PC-3 (cell line): Measurements from ENCODE around the gene ZIM2. TPM values are rescaled to one million over a fixed set of nuclear protein-coding genes. Genes with fewer than 3 reads are reported as not detected.
"Not testable (repeated sequence)": the region's sequence is repeated elsewhere in the genome, so short reads cannot be mapped to it uniquely, and the experiment has no call there.

Experiments
- ATAC-seq: fragments of 200-7000 bp; cut with Tn5 transposase; 2 replicates; pipeline ENCODE4 v1.9.1; 2020; ENCODE audit warnings: mild to moderate bottlenecking, moderate library complexity
- BruUV-seq: library from RNA; stranded (reverse); fragments of 400-500 nt; replicated peaks from 2 replicates; lab custom pipeline; 2021; lab: Mats Ljungman, UMichigan
- CTCF ChIA-PET: fragments of 300-600 bp; sonication (Branson Sonifier 250); formaldehyde crosslinking; loops from one replicate; lab custom pipeline; 2022; ENCODE audit warnings: antibody characterized with exemption; lab: Charles Lee
- POLR2A ChIA-PET: fragments of 300-600 bp; sonication (Branson Sonifier 250); formaldehyde crosslinking; loops from one replicate; lab custom pipeline; 2022; ENCODE audit warnings: antibody characterized with exemption; ENCODE audit not compliant: unreplicated experiment; lab: Charles Lee
- DNase-seq: peaks from one replicate; pipeline ENCODE4 v3.0.0-alpha.2; 2015
- H2AFZ ChIP-seq: fragments of 300-600 bp; sonication (generic); 2 replicates; pipeline ENCODE4 v1.6.0; 2016; ENCODE audit warnings: antibody characterized with exemption, low read length
- H3F3A ChIP-seq: fragments of 300-600 bp; sonication (generic); one replicate; pipeline ENCODE4 v1.6.0; 2017; ENCODE audit warnings: antibody characterized with exemption, low read length, control low read depth, mild to moderate bottlenecking; ENCODE audit not compliant: unreplicated experiment
- H3K27ac ChIP-seq: fragments of 300-600 bp; sonication (generic); 2 replicates; pipeline ENCODE4 v1.5.1; 2016; ENCODE audit warnings: mild to moderate bottlenecking, low read length
- H3K27me3 ChIP-seq: fragments of 300-600 bp; sonication (generic); 2 replicates; pipeline ENCODE4 v1.6.1; 2016; ENCODE audit warnings: low read length, mixed read lengths
- H3K36me3 ChIP-seq: fragments of 300-600 bp; sonication (generic); 2 replicates; pipeline ENCODE4 v1.6.1; 2016; ENCODE audit warnings: low read depth, mixed run types, low read length, mixed read lengths
- H3K4me1 ChIP-seq: fragments of 300-600 bp; sonication (generic); 2 replicates; pipeline ENCODE4 v1.5.1; 2016; ENCODE audit warnings: low read length; ENCODE audit not compliant: insufficient read depth
- H3K4me2 ChIP-seq: fragments of 300-600 bp; sonication (generic); 2 replicates; pipeline ENCODE4 v1.6.0; 2016; ENCODE audit warnings: low read length
- H3K4me3 ChIP-seq: fragments of 300-600 bp; sonication (generic); 2 replicates; pipeline ENCODE4 v1.5.1; 2016; ENCODE audit warnings: mild to moderate bottlenecking, low read length, mixed read lengths
- H3K79me2 ChIP-seq: fragments of 300-600 bp; sonication (generic); 2 replicates; pipeline ENCODE4 v1.6.1; 2017; ENCODE audit warnings: low read length, mixed read lengths
- H3K9ac ChIP-seq: fragments of 300-600 bp; sonication (generic); 2 replicates; pipeline ENCODE4 v1.6.0; 2016; ENCODE audit warnings: mild to moderate bottlenecking, low read length
- H3K9me2 ChIP-seq: fragments of 300-600 bp; sonication (generic); replicated peaks from 2 replicates; pipeline ENCODE4 v1.6.1; 2016; ENCODE audit warnings: mixed run types, low read length, mixed read lengths
- H3K9me3 ChIP-seq: fragments of 300-600 bp; sonication (generic); 2 replicates; pipeline ENCODE4 v1.6.1; 2016; ENCODE audit warnings: low read length, mixed read lengths
- H4K20me1 ChIP-seq: fragments of 300-600 bp; sonication (generic); 2 replicates; pipeline ENCODE4 v1.6.1; 2016; ENCODE audit warnings: low read length, mixed read lengths
- CTCF ChIP-seq: fragments of 300-600 bp; sonication (generic); conservative IDR thresholded peaks from 2 replicates; pipeline ENCODE4 v1.5.1; 2017; ENCODE audit warnings: antibody characterized with exemption, low read depth, mild to moderate bottlenecking, low read length
- EZH2 ChIP-seq: fragments of 300-600 bp; sonication (generic); IDR thresholded peaks from one replicate; pipeline ENCODE4 v1.6.1; 2017; ENCODE audit warnings: antibody characterized with exemption, mild to moderate bottlenecking, low read length; ENCODE audit not compliant: unreplicated experiment
- EZH2phosphoT487 ChIP-seq: fragments of 300-600 bp; sonication (generic); IDR thresholded peaks from 2 replicates; pipeline ENCODE4 v1.6.1; 2018; ENCODE audit warnings: mild to moderate bottlenecking, antibody characterized with exemption, low read length, borderline replicate concordance
- intact Hi-C: fragments of 100-400 bp; cut with micrococcal nuclease; formaldehyde crosslinking; loops from 2 replicates; pipeline ENCODE4 v1.9.0; 2023
- total RNA-seq: library from RNA; depleted of rRNA; stranded (reverse); fragments of >200 nt; gene quantifications from 2 replicates; pipeline ENCODE4 v1.2.3, GENCODE V29; 2014

Gene ZIM2
- total RNA-seq, 1 experiment from 2014 or later: not detected

- Histone ChIP-seq H2AFZ (no peak overlapping the region), H3K9ac (no peak overlapping the region), H3K9me2 (no peaks in the 10 kb centered on the region), H3K4me2 (no peak overlapping the region), H4K20me1 (no peaks in the 10 kb centered on the region), H3K36me3 (no peaks in the 10 kb centered on the region), H3K27ac (no peak overlapping the region), H3F3A (no peaks in the 10 kb centered on the region), H3K9me3 (peaks cover 42% of the 10 kb centered on the region), H3K4me1 (no peaks in the 10 kb centered on the region), H3K4me3 (no peak overlapping the region), H3K79me2 (no peaks in the 10 kb centered on the region), H3K27me3 (no peaks in the 10 kb centered on the region)
- ChIA-PET POLR2A (no interaction called here), CTCF (interaction anchor here (0.6 kb wide), 1 partner anchor 414 kb away, joined by 4 read pairs; no protein-coding TSS in a partner anchor)
- no peak for ATAC-seq
- no peak for TF ChIP-seq EZH2phosphoT487
- TF ChIP-seq EZH2: no peak
- no peak for TF ChIP-seq CTCF
- intact Hi-C loops: no loop called here
- DNase-seq: no peak
- BruUV-seq: no TSS peak
Measured at GRCh38 chr19:56864443-56865125, 24.1 kb upstream of the ZIM2 start.

GRCh38 chr19:56862741-56863140 lies 22.2 kb upstream of the ZIM2 start:
- Histone ChIP-seq H3K9me3 (peaks cover 51% of the 10 kb centered on the region), H3K36me3 (no peaks in the 10 kb centered on the region), H3K4me3 (no peak overlapping the region), H3K27ac (no peak overlapping the region), H3K79me2 (no peaks in the 10 kb centered on the region), H3K9ac (no peak overlapping the region), H3K27me3 (no peaks in the 10 kb centered on the region), H4K20me1 (no peaks in the 10 kb centered on the region), H3K9me2 (no peaks in the 10 kb centered on the region), H3K4me2 (no peak overlapping the region), H2AFZ (no peak overlapping the region), H3K4me1 (no peaks in the 10 kb centered on the region), H3F3A (no peaks in the 10 kb centered on the region)
- ChIA-PET CTCF (no interaction called here), POLR2A (no interaction called here)
- ATAC-seq (no peak), DNase-seq (no peak)
- intact Hi-C loops: no loop called here
- no TSS peak for BruUV-seq
- TF ChIP-seq CTCF: no peak
- no peak for TF ChIP-seq EZH2phosphoT487
- no peak for TF ChIP-seq EZH2

- DNase-seq, H3K9ac ChIP-seq, BruUV-seq, intact Hi-C loops, ATAC-seq, H3K4me2 ChIP-seq, H3K4me1 ChIP-seq, H3K27me3 ChIP-seq, H3F3A ChIP-seq, H4K20me1 ChIP-seq, H3K4me3 ChIP-seq, CTCF ChIA-PET, H3K36me3 ChIP-seq, H3K79me2 ChIP-seq, H2AFZ ChIP-seq, POLR2A ChIA-PET, H3K27ac ChIP-seq, H3K9me2 ChIP-seq: not testable (repeated sequence)
- peaks cover 43% of the 10 kb centered on the region for H3K9me3 ChIP-seq
Measured at GRCh38 chr19:56860409-56860808, 19.9 kb upstream of the ZIM2 start.
